ENCODE measurements around the gene TLX2. TPM values are rescaled to one million over a fixed set of nuclear protein-coding genes. Genes with fewer than 3 reads are reported as not detected.

TLX2 gene
- total RNA-seq, 1 experiment from 2014 or later: not detected

DNA sequence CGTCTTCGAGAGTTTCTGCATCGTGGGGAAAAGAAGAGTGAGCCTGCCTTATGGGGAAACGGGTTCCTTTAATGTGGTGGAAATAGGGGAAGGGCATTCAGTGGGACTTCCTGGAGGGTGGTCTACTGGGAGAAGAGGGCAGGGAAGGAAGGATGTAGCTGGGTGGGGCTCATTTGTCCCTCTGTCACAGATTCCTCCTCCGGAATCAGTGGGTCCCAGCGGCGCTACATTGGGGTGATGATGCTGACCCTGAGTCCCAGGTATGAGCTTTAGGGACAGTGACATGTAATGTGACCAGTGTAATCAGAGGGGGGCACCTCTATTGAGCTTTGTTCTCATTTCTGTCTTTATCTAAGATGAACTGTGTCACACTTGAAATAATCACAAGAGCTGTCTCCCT is 17.4 kb downstream of the TLX2 start:
- Histone ChIP-seq H3K36me3 (ENCODE audit: control insufficient read depth, insufficient read depth, low read length) (peaks cover 3% of the 10 kb centered on the region), H3K9me3 (ENCODE audit: control insufficient read depth, insufficient read depth, low read depth, low read length) (no peaks in the 10 kb centered on the region), H3K4me3 (ENCODE audit: low read depth in 2 of 2, low read length in 2 of 2) (no peak overlapping the region), H3K27me3 (ENCODE audit: control insufficient read depth, insufficient read depth, low read length) (no peaks in the 10 kb centered on the region), H3K27ac (ENCODE audit: low read length) (no peak overlapping the region), H3K4me1 (ENCODE audit: control insufficient read depth, insufficient read depth, low read length) (peaks cover 6% of the 10 kb centered on the region)
- ChIA-PET POLR2A (no interaction called here), CTCF (interaction anchor here (0.5 to 1.6 kb wide), 3 partner anchors 49 to 290 kb away, joined by 6 to 7 read pairs (median 7); partner anchors contain the start of genes CCDC142 and TTC31)
- DNase-seq (ENCODE audit: low read depth, low spot score) (no peak), ATAC-seq (no peak)
- in situ Hi-C loops (cut with HindIII; ENCODE audit: low pct_unique_long_range_greater_than_20kb, low sequenced_read_pairs): no loop called here
- TF ChIP-seq REST (IDR thresholded peaks at IDR 0.05; ENCODE audit: insufficient read depth in 1 of 2, low read depth in 2 of 2, low read length in 1 of 2): no peak
- no peak for TF ChIP-seq SIN3A (IDR thresholded peaks at IDR 0.05; ENCODE audit: borderline replicate concordance, insufficient read depth, low read depth, low read length)
- no peak for TF ChIP-seq TCF7L2 (IDR thresholded peaks at IDR 0.05; ENCODE audit: low read depth, low read length)
- no peak for TF ChIP-seq POLR2AphosphoS5 (IDR thresholded peaks at IDR 0.05; ENCODE audit: low read depth, low read length)
- TF ChIP-seq CTCF (IDR thresholded peaks at IDR 0.05): no peak
- no TSS peak for BruUV-seq (replicated peaks)
- intact Hi-C loops (cut with micrococcal nuclease; ENCODE audit: unreplicated experiment): loop anchor here (2.0 kb wide), 1 partner anchor 49 kb away; the partner anchor contains the start of genes CCDC142 and TTC31

DNA sequence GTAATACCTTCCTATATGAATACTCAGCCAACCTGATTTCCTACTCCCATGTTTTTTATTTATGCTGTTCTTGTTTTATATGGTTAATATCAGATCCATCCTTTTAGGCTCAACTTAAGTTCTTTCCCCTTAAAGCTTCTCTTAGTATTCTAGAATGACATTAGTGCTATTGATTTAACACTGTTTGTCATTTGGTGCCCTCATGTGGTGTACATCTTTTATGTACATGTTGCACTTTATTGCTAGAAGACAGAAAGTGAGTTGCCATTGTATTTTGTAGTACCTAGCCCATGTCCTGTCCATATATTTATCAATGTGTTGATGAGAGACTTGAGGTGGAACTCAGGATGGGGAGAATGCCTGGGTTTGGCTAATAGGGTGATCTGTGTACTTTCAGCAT is 18.0 kb downstream of the TLX2 start:
- no TSS peak for BruUV-seq (replicated peaks)

More for the DNA sequence above, 18.0 kb downstream of the TLX2 start:
- H3K27ac ChIP-seq (ENCODE audit: low read length): no peak overlapping the region
- H3K36me3 ChIP-seq (ENCODE audit: control insufficient read depth, insufficient read depth, low read length): peaks cover 3% of the 10 kb centered on the region
- in situ Hi-C loops (cut with HindIII; ENCODE audit: low pct_unique_long_range_greater_than_20kb, low sequenced_read_pairs) (no loop called here), intact Hi-C loops (cut with micrococcal nuclease; ENCODE audit: unreplicated experiment) (no loop called here)
- H3K27me3 ChIP-seq (ENCODE audit: control insufficient read depth, insufficient read depth, low read length): no peaks in the 10 kb centered on the region
- ATAC-seq (no peak), DNase-seq (ENCODE audit: low read depth, low spot score) (no peak)
- peaks cover 6% of the 10 kb centered on the region for H3K4me1 ChIP-seq (ENCODE audit: control insufficient read depth, insufficient read depth, low read length)
- CTCF ChIA-PET: interaction anchor here (0.5 to 1.6 kb wide), 3 partner anchors 49 to 291 kb away, joined by 6 to 7 read pairs (median 7); partner anchors contain the start of genes CCDC142 and TTC31
- POLR2A ChIA-PET: no interaction called here
- TF ChIP-seq TCF7L2 (IDR thresholded peaks at IDR 0.05; ENCODE audit: low read depth, low read length) (no peak), SIN3A (IDR thresholded peaks at IDR 0.05; ENCODE audit: borderline replicate concordance, insufficient read depth, low read depth, low read length) (no peak), CTCF (IDR thresholded peaks at IDR 0.05) (no peak), REST (IDR thresholded peaks at IDR 0.05; ENCODE audit: insufficient read depth in 1 of 2, low read depth in 2 of 2, low read length in 1 of 2) (no peak), POLR2AphosphoS5 (IDR thresholded peaks at IDR 0.05; ENCODE audit: low read depth, low read length) (no peak)
- no peaks in the 10 kb centered on the region for H3K9me3 ChIP-seq (ENCODE audit: control insufficient read depth, insufficient read depth, low read depth, low read length)
- no peak overlapping the region for H3K4me3 ChIP-seq (ENCODE audit: low read depth in 2 of 2, low read length in 2 of 2)

Data from Panc1 (cell line).